HCT116 (cell line): ENCODE results near the gene ELL2. TPM values are rescaled to one million over a fixed set of nuclear protein-coding genes. Genes with fewer than 3 reads are reported as not detected.
A peak's percentile ranks its signal among the peaks of the same experiment; 100 is the strongest.

Experiments used
- ATAC-seq: fragments of 200-7000 bp; cut with Tn5 transposase; 2 replicates; pipeline ENCODE4 v1.9.1; 2020; ENCODE audit warnings: mild to moderate bottlenecking, moderate library complexity
- BruUV-seq: library from RNA; stranded (reverse); fragments of 400-500 nt; replicated peaks from 2 replicates; lab custom pipeline; 2021; lab: Mats Ljungman, UMichigan
- CTCF ChIA-PET: fragments of 300-600 bp; sonication (Branson Sonifier 250); formaldehyde crosslinking; loops from one replicate; lab custom pipeline; 2021; ENCODE audit warnings: antibody characterized with exemption; lab: Charles Lee
- POLR2A ChIA-PET: fragments of 300-600, 350-600 bp; sonication (Branson Sonifier 250); formaldehyde crosslinking; loops from one replicate; lab custom pipeline; 2021; ENCODE audit warnings: antibody characterized with exemption; lab: Charles Lee
- RAD21 ChIA-PET, 2 experiments: fragments of 300-600 bp; sonication (Branson Sonifier 250); formaldehyde crosslinking; loops; one replicate each; lab custom pipeline; 2023; ENCODE audit warnings: low total read pairs in 2 of 2; ENCODE audit not compliant: uncharacterized antibody in 2 of 2, unreplicated experiment in 2 of 2, low non-redundant PET in 1 of 2; lab: Charles Lee
- DNase-seq: peaks from one replicate; pipeline ENCODE4 v3.0.0-alpha.2; 2010; ENCODE audit warnings: low read depth, low spot score
- H2AFZ ChIP-seq: fragments of 200-600 bp; shearing (Covaris generic), sonication (generic); 2 replicates; pipeline ENCODE4 v1.6.1; 2017; ENCODE audit warnings: low read depth, mixed run types, mixed read lengths, antibody characterized with exemption, low read length; ENCODE audit not compliant: poor library complexity, severe bottlenecking
- H3K27ac ChIP-seq: 2 replicates; pipeline ENCODE4 v1.5.1; 2012; ENCODE audit warnings: low read depth, low read length
- H3K27me3 ChIP-seq: fragments of 200-600 bp; sonication (generic); 2 replicates; pipeline ENCODE4 v1.6.1; 2016; ENCODE audit warnings: mixed run types, low read length, mixed read lengths; ENCODE audit not compliant: insufficient read depth
- H3K36me3 ChIP-seq, 2 experiments: fragments of 200-500 bp in 1 of 2; fragments of 200-600 bp in 1 of 2; sonication (Bioruptor generic) in 1 of 2; sonication (generic) in 1 of 2; 2 replicates each; pipeline versions ENCODE4 v1.5.1 to v1.6.1; 2014 to 2016; ENCODE audit warnings: low read length in 2 of 2, inconsistent platforms in 1 of 2, mixed read lengths in 1 of 2, mixed run types in 1 of 2; ENCODE audit not compliant: insufficient read depth in 2 of 2, control insufficient read depth in 1 of 2
- H3K4me1 ChIP-seq, 2 experiments: fragments of 200-600 bp in 1 of 2; sonication (generic) in 1 of 2; 2 replicates each; pipeline versions ENCODE4 v1.5.1 to v1.6.1; 2012 to 2017; ENCODE audit warnings: low read length in 2 of 2, inconsistent platforms in 1 of 2, mild to moderate bottlenecking in 1 of 2, mixed read lengths in 1 of 2, mixed run types in 1 of 2, moderate library complexity in 1 of 2; ENCODE audit not compliant: insufficient read depth in 2 of 2, control insufficient read depth in 1 of 2
- H3K4me2 ChIP-seq: fragments of 200-600 bp; sonication (generic); 2 replicates; pipeline ENCODE4 v1.6.1; 2017; ENCODE audit warnings: mixed run types, low read length, mixed read lengths
- H3K4me3 ChIP-seq, 2 experiments: fragments of 200-600 bp in 1 of 2; sonication (generic) in 1 of 2; replicated peaks in 1 of 2; 2 replicates each; pipeline ENCODE4 v1.5.1; 2011 to 2016; ENCODE audit warnings: low read length in 2 of 2, control low read depth in 1 of 2, low read depth in 1 of 2, mild to moderate bottlenecking in 1 of 2, mixed read lengths in 1 of 2, mixed run types in 1 of 2
- H3K79me2 ChIP-seq: fragments of 200-600 bp; sonication (generic); 2 replicates; pipeline ENCODE4 v1.6.1; 2017; ENCODE audit warnings: mild to moderate bottlenecking, mixed run types, low read length, moderate library complexity, mixed read lengths; ENCODE audit not compliant: insufficient read depth
- H3K9ac ChIP-seq: fragments of 200-600 bp; sonication (generic); 2 replicates; pipeline ENCODE4 v1.6.1; 2016; ENCODE audit warnings: low read length, mixed read lengths
- H3K9me2 ChIP-seq: fragments of 200-600 bp; sonication (generic), shearing (Covaris generic); 2 replicates; pipeline ENCODE4 v1.6.1; 2017; ENCODE audit warnings: mixed run types, mild to moderate bottlenecking, moderate library complexity; ENCODE audit not compliant: insufficient read depth
- H3K9me3 ChIP-seq, 2 experiments: fragments of 200-500 bp in 1 of 2; fragments of 200-600 bp in 1 of 2; sonication (Bioruptor generic) in 1 of 2; sonication (generic) in 1 of 2; 2 replicates each; pipeline ENCODE4 v1.6.1; 2014 to 2017; ENCODE audit warnings: low read length in 2 of 2, mixed read lengths in 2 of 2, inconsistent platforms in 1 of 2, low read depth in 1 of 2, mild to moderate bottlenecking in 1 of 2, mixed run types in 1 of 2, moderate library complexity in 1 of 2; ENCODE audit not compliant: control insufficient read depth in 1 of 2, insufficient read depth in 1 of 2
- H4K20me1 ChIP-seq: fragments of 200-600 bp; sonication (generic), shearing (Covaris generic); 2 replicates; pipeline ENCODE4 v1.6.1; 2017; ENCODE audit warnings: mixed run types, mild to moderate bottlenecking, moderate library complexity; ENCODE audit not compliant: insufficient read depth
- EGR1 ChIP-seq: IDR thresholded peaks from 2 replicates; pipeline ENCODE4 v1.6.1; 2012; ENCODE audit warnings: low read depth
- JUND ChIP-seq: IDR thresholded peaks from 2 replicates; pipeline ENCODE4 v1.6.1; 2012
- MAX ChIP-seq: IDR thresholded peaks from 2 replicates; pipeline ENCODE4 v1.6.1; 2012
- POLR2AphosphoS5 ChIP-seq: IDR thresholded peaks from 2 replicates; pipeline ENCODE4 v1.6.1; 2011; ENCODE audit warnings: mild to moderate bottlenecking, low read depth, low read length, moderate library complexity
- RAD21 ChIP-seq: IDR thresholded peaks from 2 replicates; pipeline ENCODE4 v1.6.1; 2012; ENCODE audit warnings: low read depth, mild to moderate bottlenecking
- REST ChIP-seq: IDR thresholded peaks from 2 replicates; pipeline ENCODE4 v1.6.1; 2012; ENCODE audit warnings: low read depth
- SP1 ChIP-seq: IDR thresholded peaks from 2 replicates; pipeline ENCODE4 v1.6.1; 2012; ENCODE audit warnings: low read depth
- ZFX ChIP-seq: fragments of 450-650 bp; IDR thresholded peaks from 2 replicates; pipeline ENCODE4 v1.6.1; 2017
- ZNF274 ChIP-seq: fragments of 200-500 bp; sonication (Bioruptor generic); IDR thresholded peaks from 2 replicates; pipeline ENCODE4 v1.6.1; 2014; ENCODE audit warnings: mild to moderate bottlenecking, low read depth, low read length, inconsistent platforms
- intact Hi-C: fragments of 100-400 bp; cut with micrococcal nuclease; formaldehyde crosslinking; loops from 2 replicates; pipeline ENCODE4 v1.10.0; 2022
- total RNA-seq: library from RNA; stranded (reverse); gene quantifications from one replicate; pipeline ENCODE4 v1.2.1, GENCODE V29; 2021; ENCODE audit not compliant: unreplicated experiment

The ELL2 gene
- total RNA-seq, 1 experiment from 2014 or later = 29.8 TPM

GRCh38 chr5:95959888-95960666, 1.6 kb downstream of the ELL2 start:
- Histone ChIP-seq H3K9ac (peak overlapping the region; percentile 85), H4K20me1 (no peaks in the 10 kb centered on the region), H3K27me3 (no peaks in the 10 kb centered on the region), H3K79me2 (peaks cover 43% of the 10 kb centered on the region), H3K9me3 (no peaks in the 10 kb centered on the region), H3K27ac (peak overlapping the region; percentile 84; the same call in 1 of the 2 replicates), H2AFZ (no peak overlapping the region), H3K4me1 (peaks cover 21 to 48% of the 10 kb centered on the region in 2 experiments), H3K4me3 (peak overlapping the region; percentile 83 to 84), H3K9me2 (no peaks in the 10 kb centered on the region), H3K4me2 (peak overlapping the region; percentile 92), H3K36me3 (no peaks in the 10 kb centered on the region)
- ChIA-PET CTCF (interaction anchor here (1.0 to 1.5 kb wide), 2 partner anchors 376 to 385 kb away, joined by 3 to 4 read pairs; no protein-coding TSS in a partner anchor), POLR2A (interaction anchor here (0.6 kb wide), 1 partner anchor 12 kb away, joined by 3 read pairs; no protein-coding TSS in a partner anchor), RAD21 (no interaction called here)
- no peak for ATAC-seq
- BruUV-seq = no TSS peak
- intact Hi-C loops = loop anchor here (2.0 to 5.0 kb wide), 3 partner anchors 117 to 377 kb away; no protein-coding TSS in a partner anchor
- TF ChIP-seq ZNF274 (no peak), POLR2AphosphoS5 (no peak)
- DNase-seq = no peak

- TF ChIP-seq RAD21 = no peak
- TF ChIP-seq MAX = no peak
- no peak for TF ChIP-seq SP1
- no peak for TF ChIP-seq ZNF274
- TF ChIP-seq JUND = no peak
- TF ChIP-seq EGR1 = no peak
- TF ChIP-seq POLR2AphosphoS5 = no peak
- no peak for TF ChIP-seq ZFX
- no peak for TF ChIP-seq REST
These were observed 2.4 kb downstream of the ELL2 start for GRCh38 chr5:95959051-95959887.

More at GRCh38 chr5:95959051-95959887, 2.4 kb downstream of the ELL2 start:
- Histone ChIP-seq H3K9me2 (no peaks in the 10 kb centered on the region), H3K27ac (no peak overlapping the region), H3K27me3 (no peaks in the 10 kb centered on the region), H4K20me1 (no peaks in the 10 kb centered on the region), H3K4me3 (no peak overlapping the region), H3K79me2 (peaks cover 43% of the 10 kb centered on the region), H2AFZ (no peak overlapping the region), H3K4me1 (peaks cover 21 to 48% of the 10 kb centered on the region in 2 experiments), H3K9ac (no peak overlapping the region), H3K9me3 (no peaks in the 10 kb centered on the region), H3K4me2 (peak overlapping the region; percentile 92; the same call in 1 of the 2 replicates), H3K36me3 (no peaks in the 10 kb centered on the region)
- DNase-seq (no peak), ATAC-seq (no peak)
- RAD21 ChIA-PET = no interaction called here
- POLR2A ChIA-PET = interaction anchor here (0.6 to 1.2 kb wide), 2 partner anchors 11 to 120 kb away, joined by 3 to 4 read pairs; no protein-coding TSS in a partner anchor
- CTCF ChIA-PET = interaction anchor here (1.0 to 1.5 kb wide), 2 partner anchors 376 to 385 kb away, joined by 3 to 4 read pairs; no protein-coding TSS in a partner anchor
- no TSS peak for BruUV-seq
- intact Hi-C loops = no loop called here
